Germinal center (tissue), 1 donor: ENCODE results near the gene PPP1R12C.
"Not testable (repeated sequence)": the region's sequence is repeated elsewhere in the genome, so short reads cannot be mapped to it uniquely, and the experiment has no call there.

Source experiments
- DNase-seq: peaks from one replicate; pipeline ENCODE4 v3.0.0; 2012; ENCODE audit warnings: mixed read lengths, low spot score

PPP1R12C gene

DNA sequence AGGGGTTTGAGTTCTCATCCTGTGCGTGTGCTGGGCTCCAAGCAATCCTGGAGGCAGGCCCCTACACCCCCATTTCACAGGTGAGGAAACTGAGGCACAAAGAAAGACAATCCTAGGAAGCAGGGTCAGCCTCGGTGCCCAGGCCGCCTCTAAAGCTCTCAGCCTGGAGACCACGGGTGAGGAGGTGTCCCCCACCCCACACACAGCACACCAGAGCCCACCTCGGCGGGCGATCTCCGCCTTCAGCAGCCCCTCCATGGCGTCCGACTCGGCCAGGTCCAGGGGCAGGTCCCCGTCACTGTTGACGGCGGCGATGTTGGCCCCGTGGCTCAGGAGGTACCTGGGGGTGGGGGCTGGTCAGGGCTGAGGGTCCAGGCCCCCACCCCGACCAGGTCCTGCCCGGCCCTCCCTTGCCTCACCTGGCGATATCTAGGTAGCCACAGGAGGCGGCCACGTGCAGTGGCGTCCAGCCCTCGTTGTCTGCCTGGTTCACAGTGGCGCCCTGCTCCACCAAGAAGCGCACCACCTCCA lies 5.1 kb downstream of the PPP1R12C start:
- no peak for DNase-seq

DNA sequence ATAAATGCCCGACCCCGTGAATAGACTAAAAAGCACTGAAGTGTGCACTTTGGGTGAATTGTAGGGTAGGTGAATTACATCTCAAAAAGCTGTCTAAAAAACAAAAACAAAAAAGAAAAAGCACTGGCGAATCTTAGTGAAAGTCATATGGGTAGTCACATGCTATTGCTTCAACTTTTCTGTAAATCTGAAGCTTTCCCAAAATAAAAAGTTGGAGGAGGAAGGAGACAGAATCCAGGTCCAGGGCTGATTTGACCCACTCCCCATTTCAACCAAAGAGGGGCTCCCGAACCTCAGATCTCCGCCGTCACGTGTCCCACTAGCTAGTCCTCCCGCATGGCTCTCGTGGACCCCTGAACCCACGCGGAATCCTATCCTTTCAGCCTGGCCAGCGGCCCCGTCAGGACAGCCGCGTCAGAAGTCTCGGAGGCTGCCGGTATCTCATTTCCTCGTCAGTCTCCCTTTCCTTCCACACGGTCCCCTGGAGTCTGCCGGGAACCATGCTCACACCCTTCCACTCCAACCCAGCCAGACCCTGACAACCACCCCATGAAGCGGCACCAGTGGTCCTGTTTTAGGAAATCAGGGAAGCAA lies 6.1 kb downstream of the PPP1R12C start:
- no peak for DNase-seq

DNA sequence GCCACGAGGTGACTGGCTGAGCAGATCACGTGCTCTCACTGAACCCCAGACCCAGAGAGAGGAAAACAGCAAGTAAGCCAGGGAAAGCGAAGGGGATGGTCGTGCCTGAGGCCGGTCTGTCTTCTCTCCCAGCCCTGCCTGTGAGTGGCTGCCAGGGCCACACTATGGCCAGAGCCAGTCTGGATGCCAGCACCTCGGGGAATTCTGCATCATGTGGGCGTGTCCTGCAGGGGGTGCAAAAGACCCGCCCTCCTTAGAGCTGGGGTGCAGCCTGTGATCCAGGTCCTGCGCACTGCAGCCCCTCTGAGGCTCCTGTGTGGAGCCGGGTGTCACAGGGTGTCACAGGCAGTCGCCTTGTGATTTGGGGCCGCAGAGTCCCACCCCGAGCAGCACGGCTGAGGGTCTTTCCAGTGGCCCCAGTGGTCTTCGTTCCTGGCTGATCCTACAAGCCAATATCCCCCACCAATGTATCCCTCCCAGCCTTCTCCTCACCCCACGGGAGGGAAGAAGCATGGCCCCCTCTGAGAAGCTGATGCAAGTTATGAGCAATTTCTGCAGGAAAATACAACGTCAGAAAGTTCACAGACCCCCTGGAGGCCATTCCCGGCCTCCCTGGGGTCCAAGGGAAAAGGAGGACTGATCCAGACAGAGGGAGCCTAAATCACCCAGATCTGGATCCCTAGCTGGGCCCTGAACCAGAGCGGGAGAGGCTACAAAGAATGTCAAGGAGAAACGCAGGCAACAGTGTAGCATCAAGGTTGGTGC lies 7.7 kb downstream of the PPP1R12C start:
- no peak for DNase-seq

DNA sequence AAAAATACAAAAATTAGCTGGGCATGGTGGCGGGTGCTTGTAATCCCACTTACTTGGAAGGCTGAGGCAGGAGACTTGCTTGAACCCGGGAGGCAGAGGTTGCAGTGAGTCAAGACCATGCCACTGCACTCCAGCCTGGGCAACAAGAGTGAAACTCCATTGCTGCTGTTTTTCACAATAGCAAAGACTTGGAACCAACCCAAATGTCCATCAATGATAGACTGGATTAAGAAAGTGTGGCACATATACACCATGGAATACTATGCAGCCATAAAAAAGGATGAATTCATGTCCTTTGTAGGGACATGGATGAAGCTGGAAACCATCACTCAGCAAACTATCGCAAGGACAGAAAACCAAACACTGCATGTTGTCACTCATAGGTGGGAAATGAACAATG lies 10.2 kb downstream of the PPP1R12C start:
- DNase-seq: not testable (repeated sequence)

- DNase-seq: no peak
These were observed 10.8 kb downstream of the PPP1R12C start for GRCh38 chr19:55106591-55106990.

DNA sequence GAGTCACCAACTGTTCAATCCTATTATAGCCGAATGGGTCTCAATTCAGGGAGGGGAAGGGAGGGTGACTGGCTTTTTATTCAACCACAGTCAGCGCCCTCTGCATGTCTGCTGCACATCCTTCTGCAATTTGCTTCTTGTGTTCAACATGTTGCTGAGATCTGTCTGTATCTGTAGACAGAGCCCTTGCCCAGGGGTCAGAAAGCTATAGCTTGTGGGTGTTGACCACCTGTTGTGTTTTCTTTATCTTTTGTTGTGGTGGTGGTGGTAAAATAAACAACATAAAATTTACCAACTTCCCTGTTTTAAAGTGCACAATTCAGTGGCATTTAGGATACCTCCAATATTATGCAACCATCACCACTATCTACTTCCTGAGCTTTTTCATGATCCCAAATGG lies 12.2 kb downstream of the PPP1R12C start:
- no peak for DNase-seq

DNA sequence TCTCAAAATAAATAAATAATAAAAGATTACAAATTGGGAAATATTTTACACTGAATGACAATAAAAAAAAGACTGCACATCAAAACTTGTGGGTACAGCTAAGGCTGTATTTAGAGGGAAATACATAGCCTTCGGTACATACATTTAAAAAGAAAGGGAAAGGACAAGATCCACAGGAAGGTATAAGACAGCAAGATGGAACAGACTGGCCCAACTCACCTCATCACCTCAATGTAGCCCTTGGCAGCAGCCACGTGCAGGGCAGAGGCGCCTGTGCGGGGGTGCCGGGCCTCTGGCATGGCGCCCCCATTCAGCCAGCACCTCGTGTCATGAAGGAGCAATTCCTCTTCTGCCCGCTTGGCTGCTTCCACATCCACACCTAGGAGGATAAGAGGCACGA lies 14.2 kb downstream of the PPP1R12C start:
- DNase-seq: no peak

DNA sequence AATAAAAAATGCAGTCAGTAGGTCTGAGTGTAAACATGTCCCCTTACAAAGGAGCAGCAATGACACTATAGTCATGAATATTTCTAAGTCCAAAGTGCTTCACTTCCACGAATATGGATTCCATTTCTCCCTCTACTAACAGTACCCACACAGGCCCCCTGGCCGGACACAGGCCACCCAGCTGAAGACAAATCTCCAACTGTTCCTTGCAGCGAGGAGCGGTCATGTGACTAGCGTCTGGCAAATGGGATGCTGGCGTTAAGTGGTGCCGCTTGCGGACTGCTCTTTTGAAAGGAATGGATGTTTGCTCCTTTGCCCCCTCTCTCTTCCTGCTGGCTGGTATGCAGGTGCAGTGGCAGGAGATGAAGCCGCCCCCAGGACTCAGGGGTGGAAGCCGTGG lies 16.2 kb downstream of the PPP1R12C start:
- no peak for DNase-seq

- DNase-seq: no peak
These were observed 17.6 kb downstream of the PPP1R12C start for GRCh38 chr19:55099557-55100506.

DNA sequence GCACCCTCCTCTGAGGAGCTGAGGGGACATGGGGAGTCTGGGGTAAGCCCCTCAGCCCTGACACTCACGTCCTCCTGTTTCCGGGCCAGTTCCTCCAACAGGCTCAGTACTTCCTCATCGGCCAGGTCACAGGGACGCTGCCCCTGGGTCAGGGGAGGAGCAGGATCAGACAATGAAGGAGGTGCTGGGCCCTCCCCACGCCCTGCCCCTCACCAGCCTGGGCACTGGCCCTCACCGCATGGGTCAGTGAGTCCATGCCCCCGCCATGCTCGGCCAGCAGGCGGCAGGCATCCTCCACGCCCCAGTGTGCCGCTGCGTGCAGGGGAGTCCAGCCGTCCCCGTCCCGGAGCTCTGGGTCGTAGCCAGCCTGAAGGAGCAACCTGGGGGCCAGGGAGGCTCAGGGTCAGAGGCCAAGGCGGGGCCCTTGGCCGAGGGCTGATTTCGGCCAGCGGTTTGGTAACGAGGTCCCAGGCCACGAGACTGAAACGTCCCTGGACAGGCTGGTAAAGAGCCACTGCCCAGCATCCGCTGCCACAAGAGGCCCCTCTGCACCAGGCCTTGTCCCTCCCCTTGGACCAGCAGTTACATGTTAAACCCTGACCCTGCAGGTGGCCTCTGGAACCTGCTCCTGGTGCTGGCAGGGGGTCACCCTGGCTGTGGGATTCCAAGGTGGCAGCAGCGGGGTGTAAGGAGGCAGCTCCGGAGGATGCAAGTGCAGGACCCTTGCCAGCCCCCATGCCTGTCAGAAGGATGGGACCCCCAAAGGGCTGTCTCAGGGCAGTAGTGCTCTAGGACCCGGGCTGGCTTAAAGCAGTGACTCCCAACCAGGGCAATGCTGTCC lies 18.5 kb downstream of the PPP1R12C start:
- no peak for DNase-seq

GRCh38 chr19:55097864-55098715 lies 19.3 kb downstream of the PPP1R12C start:
- DNase-seq: no peak

GRCh38 chr19:55096061-55096701 lies 21.3 kb downstream of the PPP1R12C start:
- DNase-seq: no peak

DNA sequence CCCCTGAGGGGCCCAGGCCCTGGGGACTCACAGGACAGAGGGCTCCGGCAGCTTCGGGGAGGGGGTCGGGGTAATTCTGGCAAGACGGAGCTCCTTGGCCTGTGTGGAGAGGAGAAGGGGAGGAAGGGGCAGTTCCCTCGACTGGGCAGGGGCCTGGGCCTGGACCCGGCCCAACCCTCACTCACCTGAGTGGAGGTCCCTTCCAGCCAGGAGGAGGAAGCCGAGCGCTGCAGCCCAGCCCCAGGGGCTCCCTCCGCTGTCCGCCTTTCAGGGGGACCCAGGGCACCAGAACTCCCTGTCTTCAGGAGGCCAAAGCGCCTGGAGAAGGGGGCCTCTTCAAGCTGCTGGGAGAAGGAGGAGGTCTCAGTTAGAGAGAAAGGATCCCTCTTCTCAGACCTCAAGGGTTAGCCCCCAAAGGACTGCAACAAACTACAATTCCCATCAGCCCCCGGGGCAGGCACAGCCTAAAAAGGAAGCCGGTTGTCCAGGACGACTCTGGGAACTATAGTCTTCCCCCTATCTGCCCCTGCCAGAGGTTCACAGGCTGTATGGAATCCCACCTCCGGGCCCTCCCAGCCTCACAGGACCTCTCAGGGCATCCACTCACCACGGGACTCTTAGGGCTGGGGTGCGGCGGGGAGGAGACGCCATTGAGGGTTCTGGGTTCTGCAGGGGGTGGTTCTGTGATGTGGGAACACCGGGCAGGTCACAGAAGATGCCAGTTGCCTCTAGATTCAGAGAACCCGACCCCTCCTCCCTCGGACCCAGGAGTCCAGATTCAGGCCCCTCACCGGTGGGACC lies 22.0 kb downstream of the PPP1R12C start:
- no peak for DNase-seq

- DNase-seq: no peak
These were observed 22.8 kb downstream of the PPP1R12C start for GRCh38 chr19:55094456-55095259.

- no peak for DNase-seq
These were observed 24.8 kb downstream of the PPP1R12C start for GRCh38 chr19:55092423-55093318.

GRCh38 chr19:55091955-55092354 lies 25.5 kb downstream of the PPP1R12C start:
- DNase-seq: no peak
